Activated CD8-positive, alpha-beta memory T cell treated with anti-CD3 and anti-CD28 coated beads, Interleukin-2, amount 10 ng/mL, durations not matched to agents 7 days and 5 days (primary cell): Measurements from ENCODE around the gene BMPER. TPM values are rescaled to one million over a fixed set of nuclear protein-coding genes. Genes with fewer than 3 reads are reported as not detected.

Source experiments
- ATAC-seq: fragments of 150-1000 bp; cut with Tn5 transposase; one replicate; pipeline ENCODE4 v1.10.0; 2021; ENCODE audit warnings: moderate library complexity
- CTCF ChIA-PET: fragments of 350-600 bp; sonication (Branson Sonifier 250); formaldehyde crosslinking; loops from one replicate; lab custom pipeline; 2021; ENCODE audit warnings: antibody characterized with exemption; lab: Charles Lee
- DNase-seq: peaks from one replicate; pipeline ENCODE4 v3.0.0-alpha.2; 2020
- H3K27ac Mint-ChIP-seq: one replicate; pipeline ENCODE4 v1.8.0; 2021; ENCODE audit warnings: mild to moderate bottlenecking, mixed read lengths
- H3K27me3 Mint-ChIP-seq: one replicate; pipeline ENCODE4 v1.8.0; 2021; ENCODE audit warnings: mixed read lengths
- H3K36me3 Mint-ChIP-seq: one replicate; pipeline ENCODE4 v1.8.0; 2021; ENCODE audit warnings: mild to moderate bottlenecking, mixed read lengths
- H3K4me1 Mint-ChIP-seq: one replicate; pipeline ENCODE4 v1.8.0; 2021; ENCODE audit warnings: mixed read lengths
- H3K4me3 Mint-ChIP-seq: one replicate; pipeline ENCODE4 v1.8.0; 2021; ENCODE audit warnings: mild to moderate bottlenecking, moderate library complexity, mixed read lengths
- H3K9me3 Mint-ChIP-seq: one replicate; pipeline ENCODE4 v1.8.0; 2022; ENCODE audit warnings: low read depth, mixed read lengths
- total RNA-seq, 2 experiments: library from RNA; stranded (reverse); gene quantifications; one replicate each; pipeline ENCODE4 v1.2.3, GENCODE V29; 2021

BMPER gene
- total RNA-seq, 2 experiments from 2014 or later = not detected

GRCh38 chr7:34083440-34083839, 178.1 kb downstream of the BMPER start:
- ATAC-seq (no peak), DNase-seq (no peak)
- Mint-ChIP-seq H3K4me1 (no peaks in the 10 kb centered on the region), H3K27me3 (no peaks in the 10 kb centered on the region), H3K36me3 (no peaks in the 10 kb centered on the region), H3K9me3 (no peaks in the 10 kb centered on the region), H3K27ac (no peak overlapping the region), H3K4me3 (no peak overlapping the region)
- CTCF ChIA-PET = no interaction called here

DNA sequence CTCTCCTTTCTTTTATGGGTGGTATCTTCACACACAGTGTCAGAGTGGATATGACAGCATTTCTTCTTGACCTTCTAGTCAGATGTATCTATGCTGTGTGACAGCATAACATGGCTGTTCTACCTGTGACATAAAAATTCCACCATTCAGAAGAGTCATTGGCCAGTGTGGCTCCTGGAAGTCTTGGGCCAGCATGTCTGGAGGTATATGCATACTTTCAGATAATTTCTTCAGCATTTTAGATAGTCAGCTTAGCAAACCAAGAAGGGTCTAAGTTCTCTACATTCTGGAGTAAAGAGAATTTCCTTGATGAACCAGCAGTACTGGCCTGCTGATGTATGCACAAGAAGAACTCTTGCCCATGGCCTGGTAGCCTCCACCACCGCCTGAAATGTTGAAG, 179.3 kb downstream of the BMPER start:
- H3K36me3 Mint-ChIP-seq = no peaks in the 10 kb centered on the region
- H3K4me3 Mint-ChIP-seq = no peak overlapping the region
- H3K4me1 Mint-ChIP-seq = no peaks in the 10 kb centered on the region
- no peak for ATAC-seq
- no peaks in the 10 kb centered on the region for H3K27me3 Mint-ChIP-seq
- no peak for DNase-seq
- CTCF ChIA-PET = no interaction called here
- H3K9me3 Mint-ChIP-seq = no peaks in the 10 kb centered on the region
- H3K27ac Mint-ChIP-seq = no peak overlapping the region

DNA sequence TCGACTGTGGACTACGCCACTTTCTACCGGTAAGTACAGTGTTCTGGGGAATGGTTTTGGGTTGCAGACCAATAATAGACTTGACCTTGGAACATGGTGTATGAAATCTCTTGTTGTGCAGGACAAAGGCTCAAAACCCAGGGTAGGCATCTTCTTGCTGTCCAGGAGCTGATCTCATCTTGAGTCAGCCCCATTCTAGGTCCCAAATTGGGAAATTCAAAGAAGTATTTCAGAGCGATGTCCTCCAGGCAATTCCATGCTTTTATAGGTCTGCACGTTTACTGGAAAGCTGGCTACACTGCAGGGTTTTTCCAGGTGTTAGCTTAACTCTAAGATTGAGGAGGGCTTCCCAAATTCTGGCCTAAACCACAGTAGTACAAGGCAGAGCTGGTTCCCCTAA, 180.7 kb downstream of the BMPER start:
- Mint-ChIP-seq H3K27ac (no peak overlapping the region), H3K27me3 (no peaks in the 10 kb centered on the region), H3K36me3 (no peaks in the 10 kb centered on the region), H3K4me3 (no peak overlapping the region), H3K4me1 (no peaks in the 10 kb centered on the region), H3K9me3 (no peaks in the 10 kb centered on the region)
- CTCF ChIA-PET = no interaction called here
- DNase-seq (no peak), ATAC-seq (no peak)

GRCh38 chr7:34086981-34087380, 181.6 kb downstream of the BMPER start:
- Mint-ChIP-seq H3K27ac (no peak overlapping the region), H3K27me3 (no peaks in the 10 kb centered on the region), H3K36me3 (no peaks in the 10 kb centered on the region), H3K4me1 (no peaks in the 10 kb centered on the region), H3K9me3 (no peaks in the 10 kb centered on the region), H3K4me3 (no peak overlapping the region)
- CTCF ChIA-PET = interaction anchor here (0.7 kb wide), 1 partner anchor 9 kb away, joined by 3 read pairs; no protein-coding TSS in a partner anchor
- ATAC-seq (no peak), DNase-seq (no peak)

DNA sequence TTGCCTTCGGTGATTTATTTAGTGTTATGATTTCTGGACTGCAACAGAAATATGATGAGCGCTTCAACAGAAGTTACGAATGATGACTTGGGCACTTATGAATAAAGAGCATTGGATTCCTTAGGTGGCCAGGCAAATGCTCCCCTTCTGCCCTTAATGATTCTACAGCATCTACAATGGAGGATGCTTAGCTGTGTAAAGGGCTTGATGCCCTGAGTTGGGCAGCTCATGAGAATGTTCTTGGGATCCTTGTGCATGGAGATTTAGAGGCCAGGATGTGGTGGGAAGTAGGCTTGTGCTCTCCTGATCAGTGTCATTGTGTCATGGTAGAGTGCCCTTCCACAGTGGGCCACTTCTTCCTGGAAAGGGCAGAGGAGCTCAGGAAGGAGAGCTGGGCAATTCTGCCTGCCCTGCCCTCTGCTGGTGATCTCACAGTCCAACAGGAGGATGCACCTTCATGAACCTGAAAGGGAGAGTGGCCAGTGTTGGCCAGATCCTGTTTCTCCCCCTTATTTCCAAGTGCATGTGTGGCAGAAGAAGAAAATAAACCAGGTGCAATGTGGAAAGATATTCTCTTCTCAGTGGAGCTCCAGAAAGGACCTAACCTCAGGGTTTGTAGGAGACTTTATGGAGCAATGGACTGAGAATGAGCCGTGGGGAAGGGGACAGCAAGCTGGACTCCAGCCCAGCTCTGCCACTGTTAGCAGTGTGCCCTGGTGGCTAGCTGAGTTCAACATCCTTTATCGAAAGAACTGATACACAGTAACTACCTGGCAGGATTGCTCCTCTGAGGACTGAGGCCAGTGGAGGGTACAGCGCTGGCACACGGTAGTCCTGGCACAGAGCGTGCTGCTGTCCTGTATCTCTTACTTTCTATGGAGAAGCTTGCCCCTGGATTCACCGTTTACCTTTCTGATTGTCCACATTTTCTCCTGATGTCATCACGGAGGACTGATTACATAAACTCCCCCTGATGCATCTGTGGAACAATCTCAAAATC, 182.9 kb downstream of the BMPER start:
- Mint-ChIP-seq H3K36me3 (no peaks in the 10 kb centered on the region), H3K27ac (no peak overlapping the region), H3K4me3 (no peak overlapping the region), H3K27me3 (no peaks in the 10 kb centered on the region), H3K4me1 (no peaks in the 10 kb centered on the region), H3K9me3 (no peaks in the 10 kb centered on the region)
- DNase-seq (no peak), ATAC-seq (no peak)
- CTCF ChIA-PET = no interaction called here

DNA sequence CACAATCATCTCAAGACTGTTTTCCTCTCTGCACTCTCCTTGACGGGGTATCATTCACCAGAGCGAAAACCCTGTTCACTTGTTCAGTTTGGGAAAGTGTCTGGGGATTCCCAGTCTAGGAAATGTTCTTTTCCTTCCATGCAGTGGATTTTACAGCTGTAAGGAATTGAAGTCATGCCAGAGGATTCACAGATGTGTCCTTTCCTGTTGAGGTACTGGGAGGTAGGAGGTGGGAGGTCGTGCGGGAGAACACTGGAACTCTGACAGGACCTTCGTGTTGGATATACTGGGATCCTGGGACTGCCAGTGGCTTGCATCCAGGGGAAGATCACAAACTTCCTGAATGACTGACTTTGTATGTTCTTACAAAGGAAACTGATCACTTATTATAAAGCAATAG, 185.5 kb downstream of the BMPER start:
- ATAC-seq = no peak
- Mint-ChIP-seq H3K36me3 (no peaks in the 10 kb centered on the region), H3K4me3 (no peak overlapping the region), H3K27me3 (no peaks in the 10 kb centered on the region), H3K9me3 (no peaks in the 10 kb centered on the region), H3K27ac (no peak overlapping the region), H3K4me1 (no peaks in the 10 kb centered on the region)
- DNase-seq = no peak
- CTCF ChIA-PET = no interaction called here

GRCh38 chr7:34091321-34091917, 186.1 kb downstream of the BMPER start:
- no peaks in the 10 kb centered on the region for H3K36me3 Mint-ChIP-seq
- no peaks in the 10 kb centered on the region for H3K4me1 Mint-ChIP-seq
- ATAC-seq (no peak), DNase-seq (no peak)
- no peaks in the 10 kb centered on the region for H3K9me3 Mint-ChIP-seq
- no peak overlapping the region for H3K27ac Mint-ChIP-seq
- no peaks in the 10 kb centered on the region for H3K27me3 Mint-ChIP-seq
- CTCF ChIA-PET = interaction anchor here (1.1 kb wide), 1 partner anchor 21 kb away, joined by 3 read pairs; no protein-coding TSS in a partner anchor
- no peak overlapping the region for H3K4me3 Mint-ChIP-seq

- Mint-ChIP-seq H3K36me3 (no peaks in the 10 kb centered on the region), H3K9me3 (no peaks in the 10 kb centered on the region), H3K4me1 (no peaks in the 10 kb centered on the region), H3K27ac (no peak overlapping the region), H3K4me3 (no peak overlapping the region), H3K27me3 (no peaks in the 10 kb centered on the region)
- ATAC-seq (no peak), DNase-seq (no peak)
- CTCF ChIA-PET = no interaction called here
Measured at GRCh38 chr7:34093276-34093675, 187.9 kb downstream of the BMPER start.

GRCh38 chr7:34096198-34096651, 190.9 kb downstream of the BMPER start:
- no peak for DNase-seq
- Mint-ChIP-seq H3K4me1 (no peaks in the 10 kb centered on the region), H3K27me3 (no peaks in the 10 kb centered on the region), H3K4me3 (no peak overlapping the region), H3K9me3 (no peaks in the 10 kb centered on the region), H3K36me3 (no peaks in the 10 kb centered on the region), H3K27ac (no peak overlapping the region)
- ATAC-seq = no peak
- CTCF ChIA-PET = no interaction called here

- H3K4me3 Mint-ChIP-seq = no peak overlapping the region
- H3K27me3 Mint-ChIP-seq = no peaks in the 10 kb centered on the region
- H3K36me3 Mint-ChIP-seq = no peaks in the 10 kb centered on the region
- no peaks in the 10 kb centered on the region for H3K9me3 Mint-ChIP-seq
- CTCF ChIA-PET = no interaction called here
- no peak overlapping the region for H3K27ac Mint-ChIP-seq
- DNase-seq = no peak
- no peaks in the 10 kb centered on the region for H3K4me1 Mint-ChIP-seq
- ATAC-seq = no peak
Measured at GRCh38 chr7:34096777-34097176, 191.4 kb downstream of the BMPER start.

DNA sequence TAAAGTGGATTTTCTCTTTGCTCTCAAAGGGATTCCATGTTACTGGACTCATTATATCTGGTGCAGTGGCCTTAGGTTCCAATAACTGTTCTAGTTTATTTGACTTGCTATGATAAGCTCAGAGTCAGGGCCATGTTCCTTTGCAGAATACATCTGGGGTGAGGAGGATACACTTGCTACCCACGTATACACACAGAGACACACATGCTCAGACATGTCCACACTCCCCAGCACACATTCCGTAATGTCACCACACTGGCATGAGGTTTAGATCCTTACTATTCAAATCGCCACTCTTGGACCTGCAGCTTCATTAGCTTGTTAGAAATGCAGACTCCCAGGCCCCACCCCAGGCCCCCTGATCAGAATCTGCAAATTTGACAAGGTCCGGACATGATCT, 195.3 kb downstream of the BMPER start:
- H3K27me3 Mint-ChIP-seq = no peaks in the 10 kb centered on the region
- peaks cover 2% of the 10 kb centered on the region for H3K9me3 Mint-ChIP-seq
- H3K27ac Mint-ChIP-seq = no peak overlapping the region
- no peak overlapping the region for H3K4me3 Mint-ChIP-seq
- no peak for ATAC-seq
- no peaks in the 10 kb centered on the region for H3K4me1 Mint-ChIP-seq
- no peak for DNase-seq
- no peaks in the 10 kb centered on the region for H3K36me3 Mint-ChIP-seq
- CTCF ChIA-PET = no interaction called here

- no peak overlapping the region for H3K4me3 Mint-ChIP-seq
- H3K9me3 Mint-ChIP-seq = peaks cover 2% of the 10 kb centered on the region
- H3K27ac Mint-ChIP-seq = no peak overlapping the region
- no peaks in the 10 kb centered on the region for H3K4me1 Mint-ChIP-seq
- no peak for DNase-seq
- no peak for ATAC-seq
- CTCF ChIA-PET = no interaction called here
- no peaks in the 10 kb centered on the region for H3K36me3 Mint-ChIP-seq
- no peaks in the 10 kb centered on the region for H3K27me3 Mint-ChIP-seq
Measured at GRCh38 chr7:34104115-34104514, 198.8 kb downstream of the BMPER start.

DNA sequence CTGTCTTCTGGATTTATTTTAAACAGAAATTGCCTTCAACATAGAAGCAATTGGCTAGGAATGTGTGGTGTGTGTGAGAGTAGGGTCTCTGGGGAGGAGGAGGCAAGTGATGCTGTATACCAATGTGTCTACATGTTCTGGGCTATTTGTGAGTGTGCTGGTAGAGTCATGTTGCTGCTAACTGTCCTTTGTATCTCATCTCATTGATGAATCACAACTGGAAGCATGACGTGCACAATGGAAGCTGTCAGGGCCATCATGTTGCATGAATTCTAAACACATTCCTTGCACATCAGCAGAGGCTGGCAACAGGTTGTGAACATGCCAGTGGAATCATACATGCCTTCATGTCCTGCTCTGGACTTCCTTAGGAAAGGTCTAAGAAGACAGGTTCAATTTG, 199.7 kb downstream of the BMPER start:
- Mint-ChIP-seq H3K27me3 (no peaks in the 10 kb centered on the region), H3K27ac (no peak overlapping the region), H3K9me3 (peaks cover 2% of the 10 kb centered on the region), H3K4me3 (no peak overlapping the region), H3K4me1 (no peaks in the 10 kb centered on the region), H3K36me3 (no peaks in the 10 kb centered on the region)
- DNase-seq (no peak), ATAC-seq (no peak)
- CTCF ChIA-PET = no interaction called here

DNA sequence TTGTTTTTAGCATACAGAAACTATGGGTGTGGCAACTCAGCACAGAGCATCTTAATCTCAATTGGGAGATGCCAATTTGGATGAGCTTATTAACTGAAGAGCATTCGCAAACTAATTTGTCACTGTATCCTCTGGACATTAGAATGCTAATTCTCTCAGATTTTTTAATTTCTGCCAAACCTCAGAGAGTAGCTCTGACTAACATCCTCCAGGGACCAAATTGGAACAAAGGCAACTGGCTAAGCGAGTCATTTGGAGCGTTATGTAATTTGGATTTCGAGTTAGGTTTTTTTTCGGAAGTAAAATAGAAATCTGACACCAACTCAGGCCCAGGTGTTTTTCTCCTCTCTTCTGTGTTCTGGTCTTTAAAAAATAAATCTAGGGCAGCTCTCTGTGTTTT, 201.9 kb downstream of the BMPER start:
- no peak overlapping the region for H3K4me3 Mint-ChIP-seq
- no peaks in the 10 kb centered on the region for H3K27me3 Mint-ChIP-seq
- no peak overlapping the region for H3K27ac Mint-ChIP-seq
- DNase-seq (no peak), ATAC-seq (no peak)
- CTCF ChIA-PET = no interaction called here
- no peaks in the 10 kb centered on the region for H3K36me3 Mint-ChIP-seq
- peaks cover 2% of the 10 kb centered on the region for H3K9me3 Mint-ChIP-seq
- no peaks in the 10 kb centered on the region for H3K4me1 Mint-ChIP-seq
